WI38 (cell line): ENCODE data around the gene FOXA3.

Source experiments
- H3K4me3 ChIP-seq: 2 replicates; pipeline ENCODE4 v1.5.1; 2011; ENCODE audit warnings: low read depth, mild to moderate bottlenecking, control low read depth, low read length
- TF ChIP-seq, protein P1 (sequence below): IDR thresholded peaks from 2 replicates; pipeline ENCODE4 v1.5.1; 2012; ENCODE audit warnings: low read depth, mild to moderate bottlenecking, control low read depth, low read length

Gene FOXA3

DNA sequence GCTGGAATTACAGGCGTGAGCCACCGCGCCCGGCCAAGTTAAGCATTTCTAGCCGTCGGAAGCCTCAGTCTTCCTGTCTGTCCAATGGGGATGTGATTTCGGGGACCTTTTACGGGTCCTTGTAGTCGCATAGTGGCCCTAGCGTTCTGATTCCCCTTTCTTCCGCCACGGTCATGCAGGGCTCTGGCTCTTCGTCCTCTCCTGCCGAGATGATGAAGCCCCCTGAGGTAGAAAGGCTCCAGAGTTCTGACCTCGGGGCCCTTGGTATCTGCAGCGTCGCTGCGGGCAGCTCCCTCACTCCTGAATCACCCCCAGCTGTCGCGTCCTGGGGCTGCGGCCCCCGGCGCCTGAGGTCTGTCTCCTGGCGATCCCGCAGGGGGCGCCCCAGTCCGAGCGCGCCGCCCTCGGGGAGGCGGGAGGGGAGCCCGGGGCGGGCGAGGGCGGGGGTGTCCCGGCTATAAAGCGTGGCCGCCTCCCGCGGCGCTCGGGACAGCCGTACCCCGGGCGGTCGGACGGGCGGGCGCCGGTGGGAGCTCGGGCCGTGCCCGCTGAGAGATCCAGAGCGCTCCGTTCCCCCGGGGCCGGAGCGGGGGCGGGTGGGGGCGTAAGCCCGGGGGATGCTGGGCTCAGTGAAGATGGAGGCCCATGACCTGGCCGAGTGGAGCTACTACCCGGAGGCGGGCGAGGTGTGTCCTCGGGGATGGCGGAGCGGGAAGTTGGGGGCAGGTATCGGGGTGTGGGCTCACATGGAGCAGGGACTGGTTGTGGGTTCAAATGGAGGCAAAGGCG, at the start of gene FOXA3:
Gene FOXA3, plus strand, starts transcription at position 487 of the 789 bp plus-strand sequence. Its CDS starts 131 bp downstream, at position 618.
- TF ChIP-seq, protein P1, sequence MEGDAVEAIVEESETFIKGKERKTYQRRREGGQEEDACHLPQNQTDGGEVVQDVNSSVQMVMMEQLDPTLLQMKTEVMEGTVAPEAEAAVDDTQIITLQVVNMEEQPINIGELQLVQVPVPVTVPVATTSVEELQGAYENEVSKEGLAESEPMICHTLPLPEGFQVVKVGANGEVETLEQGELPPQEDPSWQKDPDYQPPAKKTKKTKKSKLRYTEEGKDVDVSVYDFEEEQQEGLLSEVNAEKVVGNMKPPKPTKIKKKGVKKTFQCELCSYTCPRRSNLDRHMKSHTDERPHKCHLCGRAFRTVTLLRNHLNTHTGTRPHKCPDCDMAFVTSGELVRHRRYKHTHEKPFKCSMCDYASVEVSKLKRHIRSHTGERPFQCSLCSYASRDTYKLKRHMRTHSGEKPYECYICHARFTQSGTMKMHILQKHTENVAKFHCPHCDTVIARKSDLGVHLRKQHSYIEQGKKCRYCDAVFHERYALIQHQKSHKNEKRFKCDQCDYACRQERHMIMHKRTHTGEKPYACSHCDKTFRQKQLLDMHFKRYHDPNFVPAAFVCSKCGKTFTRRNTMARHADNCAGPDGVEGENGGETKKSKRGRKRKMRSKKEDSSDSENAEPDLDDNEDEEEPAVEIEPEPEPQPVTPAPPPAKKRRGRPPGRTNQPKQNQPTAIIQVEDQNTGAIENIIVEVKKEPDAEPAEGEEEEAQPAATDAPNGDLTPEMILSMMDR: peak; percentile 43; the same call in 1 of the 2 replicates
- peak within 1 kb of the TSS; percentile 34 for H3K4me3 ChIP-seq

DNA sequence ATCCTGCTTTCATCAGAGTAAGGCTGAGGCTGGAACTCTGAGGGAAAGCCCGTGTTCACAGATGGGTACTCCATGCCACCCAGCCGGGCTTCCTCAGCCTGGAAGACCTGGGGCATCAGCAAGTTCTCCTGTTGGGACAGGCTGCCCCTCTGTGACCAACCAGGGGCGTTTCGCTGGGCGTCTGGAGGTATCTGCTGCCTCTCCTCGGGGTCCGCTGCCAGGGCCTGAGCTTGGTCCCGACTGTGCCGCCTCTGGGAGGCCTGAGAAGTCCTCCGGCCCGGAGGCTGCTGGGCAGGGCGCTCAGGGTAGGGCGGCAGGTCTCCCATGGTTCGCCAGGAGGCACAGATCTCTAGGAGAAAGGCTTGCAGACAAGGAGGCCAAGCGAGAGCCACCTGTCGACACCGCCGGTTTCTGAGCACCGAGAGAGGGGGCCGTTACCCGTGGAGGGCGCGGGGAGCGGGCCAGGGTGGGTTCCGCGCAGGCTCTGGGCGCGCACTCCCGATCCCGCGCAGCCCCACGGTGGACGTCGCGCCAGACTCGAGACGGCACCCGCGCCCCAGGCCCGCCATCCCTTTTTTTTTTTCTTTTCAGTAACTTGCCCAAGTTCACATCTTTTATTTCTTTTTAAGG, 49.2 kb upstream of the FOXA3 start, which contains the start of gene RSPH6A:
Gene RSPH6A, minus strand, starts transcription at position 458 of the 630 bp plus-strand sequence. Its CDS starts 132 bp downstream, at position 326.
- H3K4me3 ChIP-seq: no peak within 1 kb of the TSS
- TF ChIP-seq, protein P1: no peak

DNA sequence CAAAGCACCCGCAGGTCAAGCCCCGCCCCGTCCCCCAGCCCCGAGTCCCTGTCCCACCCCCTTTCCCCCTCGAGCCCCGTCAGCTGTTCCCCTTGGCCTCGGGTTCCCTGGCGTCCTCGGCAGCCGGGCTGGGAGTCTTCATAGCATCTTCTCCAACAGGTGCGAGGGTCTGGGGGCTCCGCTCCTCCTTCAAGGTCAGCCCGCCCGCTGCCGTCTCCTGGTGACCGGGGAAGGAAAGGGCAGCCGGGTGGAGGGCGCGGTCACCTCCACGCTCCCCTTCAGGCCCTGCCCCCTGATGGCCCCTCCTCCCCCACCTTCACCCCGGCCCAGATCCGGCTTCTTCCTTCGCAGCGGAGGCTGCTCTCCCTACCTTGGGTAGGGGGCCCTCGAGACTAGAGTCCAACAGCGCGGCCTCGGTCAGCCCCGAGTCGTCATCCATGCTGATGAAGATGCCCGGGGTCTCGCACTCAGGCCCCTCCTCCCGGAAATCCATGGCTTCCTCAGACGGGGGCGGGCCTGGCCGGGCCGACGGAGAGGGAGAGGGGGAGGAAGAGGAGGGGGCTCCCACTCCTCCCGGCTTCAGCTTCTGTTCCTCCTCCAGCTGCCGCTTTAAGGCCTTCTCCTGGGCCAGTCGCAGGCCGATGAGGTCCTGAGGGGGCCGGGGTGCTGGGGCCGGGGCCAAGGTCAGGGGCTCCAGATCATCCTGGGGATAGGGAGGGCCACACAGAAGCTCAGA, 48.5 kb upstream of the FOXA3 start:
- TF ChIP-seq, protein P1: no peak
- no peak overlapping the region for H3K4me3 ChIP-seq

DNA sequence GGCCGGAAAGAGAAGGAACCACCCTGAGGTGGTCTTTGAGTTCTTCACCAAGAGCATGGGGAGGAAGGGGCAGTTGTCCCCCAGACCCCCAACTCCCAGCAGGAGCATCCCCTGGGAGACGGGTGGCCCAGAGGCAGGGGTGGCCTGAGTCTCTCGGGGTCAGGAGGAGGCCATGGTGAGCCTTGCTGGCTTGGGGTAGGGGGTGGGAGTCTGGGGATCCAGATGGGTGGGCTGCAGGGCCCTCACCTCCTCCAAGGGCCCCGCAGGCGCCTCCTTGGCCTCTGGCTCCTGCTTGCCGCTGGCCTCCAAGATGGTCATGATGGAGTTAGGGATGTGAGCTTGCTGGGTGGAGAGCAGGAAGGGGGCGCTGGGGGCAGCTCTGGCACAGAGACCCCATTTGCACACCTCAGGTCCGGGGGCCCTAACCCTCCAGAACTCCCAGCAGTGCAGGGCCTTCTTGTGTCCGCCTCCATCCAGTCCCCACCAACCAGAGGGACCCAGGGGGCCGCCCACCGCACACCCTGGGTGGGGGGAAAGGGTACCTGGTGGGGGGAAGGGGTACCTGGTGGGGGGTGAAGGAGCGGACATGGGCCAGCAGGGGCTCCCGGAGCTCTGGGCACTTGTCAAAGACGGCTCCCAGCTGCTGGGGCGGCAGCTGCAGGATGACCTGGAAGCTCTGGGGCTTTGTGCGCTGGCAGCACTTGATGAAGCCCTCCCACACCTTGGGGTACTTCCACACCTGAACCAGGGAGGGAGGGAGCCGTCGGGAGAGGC, 47.7 kb upstream of the FOXA3 start:
- TF ChIP-seq, protein P1: no peak
- no peak overlapping the region for H3K4me3 ChIP-seq

DNA sequence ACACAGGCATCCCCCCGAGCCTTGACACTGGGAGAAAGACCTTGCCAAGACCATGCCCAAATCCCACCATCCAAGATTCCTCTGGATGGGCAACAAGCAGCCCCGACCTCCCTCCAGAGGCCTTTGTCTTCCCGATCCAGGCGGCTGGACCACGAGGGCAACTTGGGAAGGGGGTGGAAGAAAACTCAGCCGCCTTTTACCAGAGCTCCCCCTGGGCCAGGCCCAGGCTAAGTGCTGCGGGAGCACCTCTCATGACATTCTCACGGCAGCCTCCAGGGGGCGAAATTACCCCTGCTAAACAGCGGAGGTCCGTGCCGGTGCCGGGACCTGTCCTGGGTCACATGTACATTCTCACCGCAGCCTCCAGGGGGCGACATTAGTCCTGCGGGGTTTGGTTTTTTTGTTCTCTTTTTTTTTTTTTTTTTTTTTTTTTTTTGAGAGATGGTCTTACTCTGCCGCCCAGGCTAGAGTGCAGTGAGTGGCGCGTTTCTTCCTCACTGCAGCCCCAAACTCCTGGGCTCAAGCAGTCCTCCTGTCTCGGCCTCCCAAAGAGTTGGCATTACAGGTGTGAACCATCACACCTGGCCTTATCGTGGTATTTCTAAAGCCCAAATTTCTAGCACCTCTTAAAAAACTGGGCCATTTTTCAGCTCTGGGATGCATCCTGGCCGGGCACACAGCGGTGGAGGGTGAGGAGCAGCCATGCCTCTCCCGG, 47.0 kb upstream of the FOXA3 start:
- TF ChIP-seq, protein P1: peak; percentile 98
- no peak overlapping the region for H3K4me3 ChIP-seq

DNA sequence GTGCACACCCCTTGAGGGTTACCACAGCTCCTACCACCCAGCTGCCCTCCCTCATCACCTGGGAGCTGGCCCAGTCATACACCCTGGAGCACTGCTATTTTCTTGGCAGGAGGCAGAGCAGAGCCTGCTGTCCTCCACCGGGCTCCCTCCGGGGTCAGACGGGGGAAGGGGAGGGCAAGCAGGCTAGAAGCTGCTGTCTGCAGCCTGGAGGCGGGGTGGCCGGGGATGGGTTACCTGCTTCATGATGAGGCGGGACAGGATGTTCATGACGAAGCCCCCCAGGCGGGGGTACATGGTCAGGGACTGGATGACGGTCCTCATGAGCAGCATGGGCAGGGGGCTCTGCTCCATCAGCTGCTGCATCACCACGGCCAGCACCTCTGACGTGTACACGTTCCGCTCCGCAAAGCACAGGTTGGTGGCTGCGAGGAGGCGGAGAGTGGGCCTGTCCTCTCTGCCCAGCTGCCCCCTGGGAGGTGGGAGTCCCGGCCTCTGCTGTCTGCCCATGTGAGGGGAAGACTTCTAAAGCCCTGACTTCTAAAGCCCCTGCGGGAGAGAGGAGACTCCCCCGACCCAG, 46.3 kb upstream of the FOXA3 start:
- H3K4me3 ChIP-seq: no peak overlapping the region
- TF ChIP-seq, protein P1: no peak
